Brain pericyte (primary cell): Measurements from ENCODE around the gene KCTD21.
"Not testable (repeated sequence)": the region's sequence is repeated elsewhere in the genome, so short reads cannot be mapped to it uniquely, and the experiment has no call there.

Experiments used
- DNase-seq: peaks from one replicate; pipeline ENCODE4 v3.0.0-alpha.2; 2012; ENCODE audit warnings: low read depth, low spot score

KCTD21 gene

GRCh38 chr11:78188286-78189173 is at the start of gene KCTD21, which contains the start of gene USP35:
TSS of gene KCTD21 (minus strand) at chr11:78188626. CDS start at chr11:78174554, 14,072 bp downstream.
TSS of gene USP35 (plus strand) at chr11:78188919. CDS start at chr11:78196246, 7,327 bp downstream.
- DNase-seq, result peak; percentile 88

DNA sequence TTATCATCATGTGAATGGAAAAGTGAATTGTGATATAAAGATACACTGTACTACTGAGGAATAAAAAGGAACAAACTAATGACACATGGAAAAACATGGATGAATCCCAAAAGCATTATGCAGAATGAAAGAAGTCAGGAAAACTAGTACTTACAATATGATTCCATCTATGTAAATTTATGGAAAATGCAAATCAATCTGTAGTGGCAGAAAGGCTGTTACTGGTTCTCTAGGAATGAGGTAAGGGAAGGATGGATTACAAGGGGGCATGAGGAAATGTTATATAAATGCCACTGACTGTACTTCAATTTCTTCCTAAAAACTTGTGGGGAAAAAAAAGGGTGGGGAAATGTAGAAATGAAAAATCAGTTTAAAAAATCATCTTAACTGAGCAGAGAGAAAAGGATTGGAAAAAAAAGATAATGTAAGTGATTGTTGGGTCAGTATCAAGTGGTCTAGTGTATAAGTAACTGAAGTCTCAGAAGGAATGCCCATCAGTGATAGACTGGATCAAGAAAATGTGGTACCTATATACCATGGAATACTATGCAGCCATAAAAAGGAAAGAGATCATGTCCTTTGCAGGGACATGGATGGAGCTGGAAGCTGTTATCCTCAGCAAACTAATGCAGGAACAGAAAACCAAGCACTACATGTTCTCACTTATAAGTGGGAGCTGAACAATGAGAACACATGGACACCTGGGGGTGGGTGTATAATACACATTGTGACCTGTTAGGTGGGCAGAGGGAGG is 49.0 kb upstream of the KCTD21 start:
- DNase-seq, result no peak

- no peak for DNase-seq
Measured at GRCh38 chr11:78234006-78234405, 45.6 kb upstream of the KCTD21 start.

GRCh38 chr11:78233046-78233445 is 44.6 kb upstream of the KCTD21 start:
- DNase-seq, result not testable (repeated sequence)

DNA sequence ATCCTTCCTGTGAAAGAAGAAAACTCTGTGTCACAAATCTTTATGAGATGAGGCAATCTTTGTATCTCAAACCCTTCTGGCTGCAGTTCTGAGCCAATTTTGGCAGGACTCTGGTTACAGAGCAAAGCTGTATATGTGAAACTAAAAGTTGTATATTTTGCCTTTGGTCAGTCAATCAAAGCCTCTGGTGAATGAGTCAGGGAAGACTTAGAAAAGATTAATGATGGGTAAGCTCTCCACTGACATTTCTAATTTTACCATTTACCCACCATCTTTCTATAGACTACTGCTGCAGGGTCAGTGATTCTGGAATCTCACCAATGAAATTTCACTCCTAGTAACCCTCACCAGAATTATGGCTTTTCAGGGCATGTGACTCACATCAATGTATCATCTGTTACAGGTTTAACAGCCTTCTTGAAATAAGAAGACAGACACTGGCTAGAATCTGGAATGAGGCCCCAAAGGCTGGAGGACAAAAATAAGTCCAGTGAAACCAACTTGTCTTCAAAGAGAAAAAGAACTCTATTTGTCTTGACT is 43.6 kb upstream of the KCTD21 start:
- DNase-seq, result no peak

DNA sequence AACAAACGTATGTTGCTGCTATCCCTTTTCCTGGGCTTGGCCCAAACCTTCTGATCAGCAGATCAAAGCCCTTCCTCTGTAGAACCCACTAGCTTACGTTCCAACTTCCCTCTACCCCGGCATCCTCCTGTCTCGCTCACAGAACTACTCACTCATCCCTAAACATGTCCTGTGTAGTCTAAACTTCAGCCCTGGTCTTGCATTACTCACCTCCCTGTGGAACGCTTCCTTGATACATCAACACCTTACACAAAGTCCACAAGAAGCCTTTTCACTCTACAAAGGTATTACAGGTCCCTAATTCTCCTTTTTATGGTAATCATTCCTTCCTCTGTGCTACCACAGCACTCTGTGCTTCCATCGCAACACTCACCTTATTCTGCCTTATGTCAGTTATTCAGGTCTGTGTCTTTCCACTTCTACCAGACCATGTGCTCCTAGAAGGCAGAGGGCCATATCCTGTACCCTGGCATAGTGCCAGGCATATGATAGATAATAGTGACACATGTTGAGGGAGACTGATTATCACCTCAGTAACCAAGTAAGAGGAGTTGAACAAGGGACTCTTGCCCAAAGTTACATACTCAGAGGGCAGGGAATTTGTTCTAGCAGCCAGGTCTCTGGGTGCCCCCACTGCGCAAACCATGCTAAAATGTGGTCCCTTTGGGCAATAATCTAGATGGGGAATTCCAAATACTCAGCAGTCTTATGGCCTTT is 41.9 kb upstream of the KCTD21 start:
- DNase-seq, result no peak

GRCh38 chr11:78229106-78229505 is 40.7 kb upstream of the KCTD21 start:
- no peak for DNase-seq

- no peak for DNase-seq
Measured at GRCh38 chr11:78228467-78228866, 40.0 kb upstream of the KCTD21 start.

DNA sequence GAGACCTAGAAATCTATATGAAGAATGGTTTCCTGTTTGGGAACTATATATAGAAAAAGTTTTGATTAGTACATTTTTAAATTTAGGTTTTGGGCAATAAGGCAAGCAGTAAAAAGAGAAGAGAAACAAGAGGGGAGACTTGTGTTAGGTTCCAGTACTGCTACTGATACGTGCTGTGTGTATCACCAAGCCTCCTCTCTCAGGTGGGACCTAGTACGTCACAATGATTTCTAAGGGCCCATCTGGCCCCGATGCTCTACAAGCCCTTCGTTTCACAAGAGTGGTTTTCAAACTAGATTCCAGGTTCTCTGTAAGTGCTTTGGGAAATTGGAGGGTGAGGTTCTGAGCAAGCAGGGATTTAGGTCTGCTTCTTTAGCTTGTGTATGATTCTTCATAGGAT is 39.5 kb upstream of the KCTD21 start:
- no peak for DNase-seq

GRCh38 chr11:78226684-78227680 is 38.6 kb upstream of the KCTD21 start:
- DNase-seq, result no peak

- no peak for DNase-seq
Measured at GRCh38 chr11:78224906-78225420, 36.5 kb upstream of the KCTD21 start.

DNA sequence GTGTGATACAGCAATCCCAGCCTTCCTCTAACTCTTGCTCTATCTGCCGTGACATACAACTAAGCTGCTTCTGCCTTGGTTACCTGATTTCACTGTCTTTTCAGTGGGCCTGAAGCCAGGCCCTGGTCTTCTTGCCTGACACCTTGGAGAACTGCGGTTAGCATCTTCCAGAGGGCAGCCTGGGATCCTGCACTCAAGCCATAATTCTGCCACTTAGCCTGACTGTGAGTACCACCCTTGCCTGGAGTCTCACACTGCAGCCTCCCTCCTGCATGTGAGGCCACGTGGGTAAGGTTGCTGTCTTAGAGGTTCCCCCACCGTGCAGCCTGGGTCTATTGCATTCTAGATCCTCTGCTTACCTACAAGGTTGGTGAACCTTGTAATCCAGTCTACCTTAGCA is 36.1 kb upstream of the KCTD21 start:
- no peak for DNase-seq

GRCh38 chr11:78223320-78223954 is 35.0 kb upstream of the KCTD21 start:
- DNase-seq, result no peak

- not testable (repeated sequence) for DNase-seq
Measured at GRCh38 chr11:78222726-78223125, 34.3 kb upstream of the KCTD21 start.

GRCh38 chr11:78221396-78222315 is 33.2 kb upstream of the KCTD21 start:
- no peak for DNase-seq

- no peak for DNase-seq
Measured at GRCh38 chr11:78220218-78221157, 32.1 kb upstream of the KCTD21 start.

GRCh38 chr11:78219493-78220217 is 31.2 kb upstream of the KCTD21 start:
- DNase-seq, result no peak
